Astrocyte (in vitro differentiated cells and primary cell): Measurements from ENCODE around the gene NFATC4. TPM values are rescaled to one million over a fixed set of nuclear protein-coding genes. Genes with fewer than 3 reads are reported as not detected.

Experiments used
- DNase-seq: peaks from one replicate; pipeline ENCODE4 v3.0.0-alpha.2; 2010; ENCODE audit warnings: low read depth
- FAIRE-seq: peaks from 2 replicates; lab custom pipeline; 2011; peaks lifted over from hg19 to GRCh38; lab: Jason Lieb, UNC
- H2AFZ ChIP-seq: 2 replicates; pipeline ENCODE4 v1.6.0; 2012; ENCODE audit warnings: low read depth, low read length, inconsistent platforms
- H3K27ac ChIP-seq: 2 replicates; pipeline ENCODE4 v1.5.1; 2011; ENCODE audit warnings: low read depth, low read length, inconsistent platforms
- H3K27me3 ChIP-seq: 2 replicates; pipeline ENCODE4 v1.6.0; 2011; ENCODE audit warnings: low read length, inconsistent platforms; ENCODE audit not compliant: insufficient read depth
- H3K36me3 ChIP-seq: 2 replicates; pipeline ENCODE4 v1.5.1; 2011; ENCODE audit warnings: low read length, inconsistent platforms; ENCODE audit not compliant: insufficient read depth
- H3K4me1 ChIP-seq: 2 replicates; pipeline ENCODE4 v1.5.1; 2011; ENCODE audit warnings: low read length, inconsistent platforms; ENCODE audit not compliant: insufficient read depth
- H3K4me2 ChIP-seq: 2 replicates; pipeline ENCODE4 v1.6.0; 2012; ENCODE audit warnings: low read length, inconsistent platforms
- H3K4me3 ChIP-seq: 2 replicates; pipeline ENCODE4 v1.5.1; 2011; ENCODE audit warnings: low read depth, mild to moderate bottlenecking, low read length, inconsistent platforms; ENCODE audit not compliant: insufficient read depth
- H3K79me2 ChIP-seq: 2 replicates; pipeline ENCODE4 v1.6.0; 2012; ENCODE audit warnings: mild to moderate bottlenecking, low read length, inconsistent platforms; ENCODE audit not compliant: insufficient read depth
- H3K9ac ChIP-seq: 2 replicates; pipeline ENCODE4 v1.6.0; 2012; ENCODE audit warnings: mild to moderate bottlenecking, low read length, inconsistent platforms
- H3K9me3 ChIP-seq: 2 replicates; pipeline ENCODE4 v1.5.1; 2012; ENCODE audit warnings: low read depth, mild to moderate bottlenecking, low read length, inconsistent platforms; ENCODE audit not compliant: insufficient read depth
- H4K20me1 ChIP-seq: 2 replicates; pipeline ENCODE4 v1.6.0; 2012; ENCODE audit warnings: low read length, inconsistent platforms; ENCODE audit not compliant: insufficient read depth
- H3K27ac Mint-ChIP-seq: one replicate; pipeline ENCODE4 v1.8.0; 2021; ENCODE audit warnings: mild to moderate bottlenecking, mixed read lengths; ENCODE audit not compliant: unreplicated experiment
- H3K27me3 Mint-ChIP-seq: one replicate; pipeline ENCODE4 v1.8.0; 2021; ENCODE audit warnings: low read depth, mixed read lengths; ENCODE audit not compliant: unreplicated experiment
- H3K36me3 Mint-ChIP-seq: one replicate; pipeline ENCODE4 v1.8.0; 2021; ENCODE audit warnings: low read depth, mixed read lengths; ENCODE audit not compliant: unreplicated experiment
- H3K4me1 Mint-ChIP-seq: one replicate; pipeline ENCODE4 v1.8.0; 2021; ENCODE audit warnings: low read depth, mixed read lengths; ENCODE audit not compliant: unreplicated experiment
- H3K4me3 Mint-ChIP-seq: one replicate; pipeline ENCODE4 v1.8.0; 2021; ENCODE audit warnings: mild to moderate bottlenecking, moderate library complexity, mixed read lengths; ENCODE audit not compliant: unreplicated experiment
- H3K9me3 Mint-ChIP-seq: one replicate; pipeline ENCODE4 v1.8.0; 2021; ENCODE audit warnings: mild to moderate bottlenecking, mixed read lengths; ENCODE audit not compliant: unreplicated experiment
- CTCF ChIP-seq: IDR thresholded peaks from 2 replicates; pipeline ENCODE4 v1.5.1; 2011; ENCODE audit warnings: low read depth, mild to moderate bottlenecking, inconsistent platforms, low read length, moderate library complexity; ENCODE audit not compliant: insufficient read depth
- EZH2 ChIP-seq: IDR thresholded peaks from 2 replicates; pipeline ENCODE4 v1.6.1; 2012; ENCODE audit warnings: mild to moderate bottlenecking, low read length, inconsistent platforms; ENCODE audit not compliant: insufficient read depth
- total RNA-seq: library from RNA; stranded (reverse); gene quantifications from 2 replicates; pipeline ENCODE4 v1.2.1, GENCODE V29; 2021

Gene NFATC4
- total RNA-seq, 1 donor from 2014 or later, result 61.9 TPM

DNA sequence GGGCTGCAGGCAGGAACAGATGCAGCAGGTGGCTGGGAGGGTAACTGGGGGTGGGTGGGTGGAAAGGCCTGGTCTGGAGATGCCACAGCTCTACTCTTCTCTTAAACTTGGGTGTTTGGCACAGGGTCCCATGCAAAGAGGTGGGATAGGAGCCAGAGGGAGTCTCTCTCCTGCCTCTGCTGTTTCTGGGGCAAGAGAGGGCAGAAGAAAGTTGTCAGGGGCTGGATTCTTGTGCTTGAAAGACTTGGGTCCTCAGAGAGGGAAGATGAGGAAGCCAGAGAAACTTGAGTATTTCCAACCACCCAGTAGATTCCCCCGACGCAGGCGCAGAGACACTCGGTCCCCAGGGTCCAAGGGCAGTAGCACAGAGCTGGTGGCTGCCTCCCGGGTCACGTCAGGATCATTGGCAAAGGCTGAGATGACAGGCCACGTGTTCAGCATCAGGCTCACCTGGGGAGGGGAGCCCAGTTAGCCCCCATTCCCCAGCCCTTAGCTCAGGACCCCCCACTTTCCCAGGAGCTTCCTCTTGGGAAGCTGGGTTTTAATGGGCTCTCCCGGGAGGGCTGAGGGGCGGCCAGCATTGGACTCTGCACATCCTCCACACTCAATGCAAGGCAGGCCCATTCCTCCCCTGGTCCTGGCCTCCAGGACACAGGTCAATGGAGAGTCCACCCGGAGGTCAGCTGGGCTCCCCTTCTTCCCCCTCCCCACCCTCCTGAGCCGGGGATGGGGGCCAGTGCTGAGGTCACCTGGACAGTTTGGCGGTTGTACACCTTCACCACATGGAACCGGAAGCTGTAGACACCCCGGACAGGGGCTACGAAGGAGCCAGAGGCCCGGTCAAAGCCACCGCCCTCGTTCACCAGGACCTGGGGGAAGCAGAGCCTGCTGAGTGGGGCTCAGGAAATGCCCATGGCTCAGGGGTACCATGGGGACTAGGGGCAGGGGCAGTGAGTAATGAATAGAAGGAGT is 59.8 kb downstream of the NFATC4 start:
- Mint-ChIP-seq H3K27ac (no peak overlapping the region), H3K4me1 (peaks cover 23% of the 10 kb centered on the region)

GRCh38 chr14:24428628-24429394 is 60.8 kb downstream of the NFATC4 start:
- no peaks in the 10 kb centered on the region for H3K27me3 ChIP-seq
- peaks cover 31% of the 10 kb centered on the region for H4K20me1 ChIP-seq
- FAIRE-seq (no peak), DNase-seq (no peak)
- peak overlapping the region; percentile 96 for H3K9ac ChIP-seq
- H3K9me3 ChIP-seq, result no peaks in the 10 kb centered on the region
- Mint-ChIP-seq H3K4me1 (peaks cover 28% of the 10 kb centered on the region), H3K27ac (peak overlapping the region; percentile 93), H3K36me3 (no peaks in the 10 kb centered on the region), H3K4me3 (peak overlapping the region; percentile 78), H3K9me3 (no peaks in the 10 kb centered on the region), H3K27me3 (peaks cover 2% of the 10 kb centered on the region)
- peaks cover 14% of the 10 kb centered on the region for H3K36me3 ChIP-seq
- H2AFZ ChIP-seq, result peak overlapping the region; percentile 90
- H3K4me2 ChIP-seq, result peak overlapping the region; percentile 96
- no peak overlapping the region for H3K4me3 ChIP-seq
- H3K4me1 ChIP-seq, result peaks cover 31% of the 10 kb centered on the region
- no peak overlapping the region for H3K27ac ChIP-seq
- peaks cover 31% of the 10 kb centered on the region for H3K79me2 ChIP-seq
- TF ChIP-seq CTCF, result no peak
- no peak for TF ChIP-seq EZH2

More for the DNA sequence above, 59.8 kb downstream of the NFATC4 start:
- no peaks in the 10 kb centered on the region for H3K9me3 ChIP-seq
- peaks cover 4% of the 10 kb centered on the region for H3K27me3 ChIP-seq
- Mint-ChIP-seq H3K36me3 (no peaks in the 10 kb centered on the region), H3K27me3 (peaks cover 2% of the 10 kb centered on the region), H3K4me3 (peak overlapping the region; percentile 54), H3K9me3 (no peaks in the 10 kb centered on the region)
- TF ChIP-seq EZH2 (no peak), CTCF (no peak)
- no peak overlapping the region for H3K27ac ChIP-seq
- H3K4me1 ChIP-seq, result peaks cover 31% of the 10 kb centered on the region
- H2AFZ ChIP-seq, result no peak overlapping the region
- H3K79me2 ChIP-seq, result peaks cover 28% of the 10 kb centered on the region
- no peak overlapping the region for H3K9ac ChIP-seq
- H3K4me2 ChIP-seq, result no peak overlapping the region
- peaks cover 6% of the 10 kb centered on the region for H3K36me3 ChIP-seq
- no peak overlapping the region for H3K4me3 ChIP-seq
- H4K20me1 ChIP-seq, result peaks cover 22% of the 10 kb centered on the region
- DNase-seq (no peak), FAIRE-seq (no peak)

Other genes with a start within 250 kb of the NFATC4 start
- 0.25 TPM in 1 of 2 replicates, not detected in the other for gene FITM1, start 237.5 kb upstream of the NFATC4 start, total RNA-seq
- 116 and 122 TPM in 2 replicates for gene PSME1, start 232.0 kb upstream of the NFATC4 start, total RNA-seq
- gene EMC9, start 226.6 kb upstream of the NFATC4 start, total RNA-seq, result 16.7 and 18.5 TPM in 2 replicates
- 173 TPM in 2 replicates for gene PSME2, start 221.6 kb upstream of the NFATC4 start, total RNA-seq
- gene RNF31, start 220.7 kb upstream of the NFATC4 start, total RNA-seq, result 59.0 and 69.8 TPM in 2 replicates
- 76.0 and 89.4 TPM in 2 replicates for gene IRF9, start 206.9 kb upstream of the NFATC4 start, total RNA-seq
- gene REC8, start 196.1 kb upstream of the NFATC4 start, total RNA-seq, result 33.5 and 46.4 TPM in 2 replicates
- 46.1 and 53.3 TPM in 2 replicates for gene IPO4, start 179.4 kb upstream of the NFATC4 start, total RNA-seq
- gene TM9SF1, start 172.7 kb upstream of the NFATC4 start, total RNA-seq, result 59.3 and 62.9 TPM in 2 replicates
- gene TSSK4, start 162.5 kb upstream of the NFATC4 start, total RNA-seq, result 0.22 and 0.34 TPM in 2 replicates
- 26.7 and 32.2 TPM in 2 replicates for gene CHMP4A, start 154.7 kb upstream of the NFATC4 start, total RNA-seq
- 8.9 and 9.9 TPM in 2 replicates for gene MDP1, start 152.1 kb upstream of the NFATC4 start, total RNA-seq
- 233 and 251 TPM in 2 replicates for gene NEDD8, start 135.8 kb upstream of the NFATC4 start, total RNA-seq
- 55.5 and 66.5 TPM in 2 replicates for gene GMPR2, start 135.3 kb upstream of the NFATC4 start, total RNA-seq
- 33.0 and 36.2 TPM in 2 replicates for gene TINF2, start 125.6 kb upstream of the NFATC4 start, total RNA-seq
- gene TGM1, start 105.0 kb upstream of the NFATC4 start, total RNA-seq, result 3.8 and 4.8 TPM in 2 replicates
- gene RABGGTA, start 96.6 kb upstream of the NFATC4 start, total RNA-seq, result 26.6 and 27.3 TPM in 2 replicates
- gene DHRS1, start 68.4 kb upstream of the NFATC4 start, total RNA-seq, result 26.5 and 30.3 TPM in 2 replicates
- gene NOP9, start 68.3 kb upstream of the NFATC4 start, total RNA-seq, result 22.9 and 23.5 TPM in 2 replicates
- gene CIDEB, start 60.2 kb upstream of the NFATC4 start, total RNA-seq, result not detected in 2 replicates
- 7.8 and 9.3 TPM in 2 replicates for gene LTB4R2, start 58.0 kb upstream of the NFATC4 start, total RNA-seq
- gene LTB4R, start 56.7 kb upstream of the NFATC4 start, total RNA-seq, result 5.5 TPM in 2 replicates
- 0.32 and 0.67 TPM in 2 replicates for gene ADCY4, start 33.1 kb upstream of the NFATC4 start, total RNA-seq
- gene RIPK3, start 28.2 kb upstream of the NFATC4 start, total RNA-seq, result 0.58 and 0.95 TPM in 2 replicates
- gene NYNRIN, start 30.8 kb downstream of the NFATC4 start, total RNA-seq, result 25.4 and 32.0 TPM in 2 replicates
- 3.9 and 5.4 TPM in 2 replicates for gene CBLN3, start 61.5 kb downstream of the NFATC4 start, total RNA-seq
- gene KHNYN, start 61.8 kb downstream of the NFATC4 start, total RNA-seq, result 45.5 and 50.5 TPM in 2 replicates
- 27.6 and 28.1 TPM in 2 replicates for gene SDR39U1, start 74.6 kb downstream of the NFATC4 start, total RNA-seq
- not detected in 2 replicates for gene CMA1, start 140.1 kb downstream of the NFATC4 start, total RNA-seq
- gene CTSG, start 208.1 kb downstream of the NFATC4 start, total RNA-seq, result not detected in 2 replicates
- gene GZMH, start 241.5 kb downstream of the NFATC4 start, total RNA-seq, result not detected in 2 replicates